SK-N-DZ (cell line): ENCODE data around the gene C12orf54.
"Not testable (repeated sequence)": the region's sequence is repeated elsewhere in the genome, so short reads cannot be mapped to it uniquely, and the experiment has no call there.

Experiments used
- DNase-seq: peaks from one replicate; pipeline ENCODE4 v3.0.0-alpha.2; 2015; ENCODE audit warnings: low spot score

Gene C12orf54

DNA sequence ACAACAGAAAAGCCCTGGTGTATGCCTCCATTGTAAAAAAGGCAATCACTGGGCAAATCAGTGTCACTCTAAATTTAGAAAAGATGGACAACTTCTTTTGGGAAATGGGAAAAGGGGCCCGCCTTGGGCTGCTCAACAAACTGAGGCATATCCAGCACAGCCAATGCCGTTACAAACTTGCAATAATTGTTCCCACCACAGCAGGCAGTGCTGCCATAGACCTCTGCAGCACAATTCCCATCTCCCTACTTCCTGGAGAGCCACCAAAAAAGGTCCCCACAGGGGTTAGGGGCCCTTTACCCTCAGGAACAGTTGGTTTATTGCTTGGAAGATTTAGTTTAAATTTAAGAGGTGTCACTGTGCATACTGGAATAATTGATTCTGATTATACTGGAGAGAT lies 26.7 kb downstream of the C12orf54 start:
- DNase-seq = no peak

DNA sequence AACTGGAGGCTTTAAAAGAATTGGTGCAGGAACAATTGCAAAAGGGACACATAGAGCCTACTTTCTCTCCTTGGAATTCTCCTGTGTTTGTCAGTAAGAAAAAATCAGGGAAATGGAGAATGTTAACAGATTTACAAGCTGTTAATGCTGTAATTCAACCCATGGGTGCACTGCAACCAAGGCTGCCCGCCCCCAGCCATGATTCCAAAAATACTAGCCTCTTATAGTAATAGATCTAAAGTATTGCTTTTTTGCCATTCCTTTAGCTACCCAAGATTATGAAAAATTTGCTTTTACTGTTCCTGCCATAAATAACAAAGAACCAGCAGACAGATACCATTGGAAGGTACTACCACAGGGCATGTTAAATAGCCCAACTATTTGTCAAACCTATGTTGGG lies 27.8 kb downstream of the C12orf54 start:
- no peak for DNase-seq

DNA sequence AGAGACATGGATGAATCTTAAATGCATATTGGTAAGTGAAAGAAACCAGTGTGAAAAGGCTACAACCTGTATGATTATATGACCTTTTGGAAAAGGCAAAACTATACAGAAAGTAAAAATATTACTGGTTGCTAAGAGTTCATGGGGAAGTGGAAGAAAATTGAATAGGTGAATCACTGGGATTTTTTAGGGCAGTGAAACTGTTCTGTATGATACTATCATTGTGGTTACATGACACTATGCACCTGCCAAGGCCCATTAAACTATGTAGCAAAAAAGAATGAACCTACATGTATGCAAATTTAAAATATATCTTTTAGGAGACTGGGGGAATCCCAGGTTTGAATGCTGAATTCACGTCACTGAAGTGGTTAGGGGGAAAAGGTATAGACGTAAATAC lies 30.6 kb downstream of the C12orf54 start:
- no peak for DNase-seq

DNA sequence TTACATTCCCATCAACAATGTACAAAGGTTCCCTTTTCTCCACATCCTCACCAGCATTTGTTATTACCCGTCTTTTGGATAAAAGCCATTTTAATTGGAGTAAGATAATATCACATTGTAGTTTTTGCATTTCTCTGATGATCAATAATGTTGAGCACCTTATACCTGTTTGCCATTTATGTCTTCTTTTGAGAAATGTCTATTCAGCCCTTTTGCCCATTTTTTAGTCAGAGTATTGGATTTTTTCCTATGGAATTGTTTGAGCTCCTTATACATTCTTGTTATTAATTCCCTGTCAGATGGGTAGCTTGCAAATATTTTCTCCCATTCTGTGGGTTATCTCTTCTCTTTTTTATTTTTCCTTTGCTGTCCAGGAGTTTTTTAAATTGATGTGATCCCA lies 32.4 kb downstream of the C12orf54 start:
- DNase-seq = no peak

DNA sequence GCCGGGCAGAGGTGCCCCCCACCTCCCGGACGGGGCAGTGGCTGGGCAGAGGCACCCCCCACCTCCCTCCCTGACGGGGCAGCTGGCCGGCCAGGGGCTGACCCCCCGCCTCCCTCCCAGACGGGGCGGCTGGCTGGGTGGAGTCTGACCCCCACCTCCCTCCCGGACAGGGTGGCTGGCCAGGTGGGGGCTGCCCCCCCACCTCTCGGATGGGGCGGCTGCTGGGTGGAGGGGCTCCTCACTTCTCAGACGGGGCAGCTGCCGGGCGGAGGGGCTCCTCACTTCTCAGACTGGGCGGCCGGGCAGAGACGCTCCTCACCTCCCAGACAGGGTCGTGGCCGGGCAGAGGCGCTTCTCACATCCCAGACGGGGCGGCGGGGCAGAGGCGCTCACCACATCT lies 38.1 kb downstream of the C12orf54 start:
- DNase-seq = not testable (repeated sequence)

DNA sequence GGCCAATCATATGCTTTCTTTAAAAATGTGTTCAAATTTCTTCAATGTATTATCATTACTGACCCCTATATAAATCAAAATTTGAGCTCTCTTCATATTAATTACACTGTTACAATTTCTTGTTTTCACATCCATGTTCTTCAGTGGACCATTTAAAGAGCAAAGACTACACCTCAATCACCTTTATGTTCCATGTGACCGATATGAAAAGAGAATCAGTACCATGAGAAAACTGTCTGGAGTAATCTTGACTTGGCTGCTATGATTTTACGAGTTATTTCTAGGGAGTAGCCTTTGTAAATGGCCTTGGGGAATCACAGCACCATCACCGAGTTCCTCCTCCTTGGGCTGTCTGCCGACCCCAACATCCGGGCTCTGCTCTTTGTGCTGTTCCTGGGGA lies 43.0 kb downstream of the C12orf54 start, which contains the start of gene OR8S1:
Gene OR8S1, plus strand, starts transcription at position 301 of the 400 bp plus-strand sequence. Its CDS starts 0 bp downstream, at position 301.
- DNase-seq = no peak

DNA sequence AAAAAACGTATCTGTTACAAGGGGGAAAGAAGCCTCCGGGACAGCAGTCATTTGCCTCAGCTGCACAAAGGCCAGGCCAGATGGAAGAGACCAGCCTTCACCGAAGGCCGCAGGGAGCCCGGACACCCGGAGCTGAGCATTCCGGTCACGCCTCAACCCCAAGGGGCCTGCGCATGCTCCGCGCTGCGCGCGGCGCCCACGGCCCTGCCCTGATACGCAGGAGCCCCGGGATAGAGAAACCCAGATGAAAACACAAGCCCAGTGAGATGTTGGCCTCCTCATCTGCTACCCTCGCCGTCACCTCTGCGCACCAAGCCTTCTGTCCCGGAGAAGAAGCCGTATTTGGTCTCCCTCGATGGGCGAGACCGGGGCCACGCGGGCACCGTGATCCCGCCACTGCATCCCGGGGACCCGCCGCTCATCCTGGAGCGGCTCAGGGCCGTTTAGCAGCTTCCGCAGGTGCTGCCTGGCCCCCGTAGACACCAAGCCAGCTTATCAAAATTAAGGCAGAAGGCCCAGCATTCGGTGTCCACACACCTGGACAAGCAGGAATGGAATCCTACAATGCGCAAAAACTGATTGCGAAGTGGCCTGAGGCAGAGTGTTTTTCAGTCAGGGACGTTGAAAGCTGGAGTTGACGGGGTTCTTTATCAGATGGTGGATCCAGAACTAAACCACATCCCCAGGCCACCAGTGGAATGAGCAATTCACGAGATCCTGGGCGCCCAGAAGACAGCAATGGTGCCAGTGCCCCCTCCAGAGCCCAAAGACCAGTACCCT lies 45.8 kb downstream of the C12orf54 start:
- DNase-seq = no peak

DNA sequence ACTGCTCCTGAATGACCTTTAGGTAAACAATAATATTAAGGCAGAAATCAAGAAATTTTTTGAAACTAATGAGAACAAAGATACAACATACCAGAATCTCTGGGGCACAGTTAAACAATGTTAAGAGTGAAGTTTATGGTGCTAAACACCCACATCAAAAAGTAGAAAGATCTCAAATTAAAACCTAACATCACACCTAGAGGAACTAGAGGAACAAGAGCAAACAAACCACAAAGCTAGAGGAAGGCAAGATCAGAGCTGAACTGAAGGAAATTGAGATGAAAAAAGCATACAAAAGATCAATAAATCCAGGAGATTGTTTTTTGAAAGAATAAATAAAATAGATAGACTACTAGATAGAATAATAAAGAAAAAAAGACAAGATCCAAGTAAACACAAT lies 50.3 kb downstream of the C12orf54 start:
- DNase-seq = no peak

DNA sequence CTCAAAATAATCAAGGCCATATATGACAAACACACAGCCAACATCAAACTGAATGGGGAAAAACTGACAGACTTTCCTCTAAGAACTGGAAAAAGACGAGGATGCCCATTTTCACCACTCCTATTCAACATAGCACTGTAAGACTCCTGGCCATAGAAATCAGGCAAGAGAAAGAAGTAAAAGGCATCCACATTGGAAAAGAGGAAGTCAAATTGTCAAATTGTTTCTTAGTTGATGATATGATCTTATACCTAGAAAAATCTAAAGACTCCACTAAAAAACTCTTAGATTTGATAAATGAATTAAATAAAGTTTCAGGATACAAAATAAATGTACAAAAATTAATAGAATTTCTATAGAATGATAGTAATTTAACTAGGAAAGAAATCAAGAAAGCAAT lies 54.3 kb downstream of the C12orf54 start:
- DNase-seq = no peak

DNA sequence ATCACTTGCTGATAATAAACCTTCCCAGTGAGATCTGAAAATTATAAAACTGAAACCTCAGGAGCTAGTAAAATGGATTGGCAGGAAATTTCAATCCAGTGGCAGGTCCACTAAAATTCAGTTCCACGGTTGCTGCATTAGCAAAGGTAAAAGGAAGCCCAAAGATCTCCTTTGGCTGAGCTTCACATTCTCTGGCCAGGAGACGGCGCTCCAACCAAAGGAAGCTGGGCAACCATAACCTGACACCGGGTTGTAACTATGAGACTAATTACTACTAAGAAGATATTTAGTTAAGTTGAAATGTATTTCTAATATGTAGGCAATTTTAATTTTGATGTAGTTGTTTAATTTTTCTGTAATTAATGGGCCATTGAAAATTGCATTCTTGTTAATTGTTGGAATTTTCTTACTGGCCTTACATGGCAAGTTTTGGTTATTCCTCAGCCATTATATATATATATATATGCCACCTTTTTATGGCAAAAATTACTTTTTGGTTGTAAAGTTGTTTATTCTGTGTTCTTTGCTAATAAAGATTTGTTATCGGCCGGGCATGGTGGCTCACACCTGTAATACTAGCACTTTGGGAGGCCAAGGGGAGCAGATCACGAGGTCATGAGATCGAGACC lies 60.1 kb downstream of the C12orf54 start:
- DNase-seq = no peak

DNA sequence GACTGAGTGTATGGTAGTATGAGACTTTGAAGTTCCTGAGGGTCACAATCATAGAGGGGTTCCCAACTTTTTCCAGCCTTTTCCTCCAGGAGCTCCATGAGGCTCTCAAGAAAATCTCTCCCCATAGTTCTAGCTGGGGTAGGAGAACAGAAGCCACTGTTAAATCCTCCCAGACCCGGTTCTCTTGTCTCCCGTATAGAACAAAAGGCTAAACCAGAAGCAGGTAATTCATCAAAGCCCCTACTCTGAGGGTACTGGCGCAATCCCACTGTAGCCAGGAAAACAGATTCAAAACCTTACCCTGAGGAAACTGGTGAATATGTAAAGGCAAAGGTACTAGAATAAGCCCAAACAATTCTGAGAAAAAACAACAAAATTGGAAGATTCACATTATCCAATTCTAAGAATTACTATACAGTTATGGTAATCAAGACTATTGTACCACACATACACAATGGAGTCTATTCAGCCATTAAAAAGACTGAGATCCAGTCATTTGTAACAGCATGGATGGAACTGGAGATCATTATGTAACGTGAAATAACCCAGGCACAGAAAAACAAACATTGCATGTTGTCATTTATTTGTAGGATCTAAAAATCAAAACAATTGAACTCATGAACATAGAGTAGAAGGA lies 63.7 kb downstream of the C12orf54 start:
- DNase-seq = no peak
